GM12878 (cell line): ENCODE measurements around the gene ADK. TPM values are rescaled to one million over a fixed set of nuclear protein-coding genes. Genes with fewer than 3 reads are reported as not detected.

Source experiments
- ATAC-seq: fragments of 200-7000 bp; cut with Tn5 transposase; 3 replicates; pipeline ENCODE4 v1.9.1; 2020; ENCODE audit warnings: mild to moderate bottlenecking, moderate library complexity
- BruUV-seq: library from RNA; stranded (reverse); fragments of 400-500 nt; replicated peaks from 2 replicates; lab custom pipeline; 2021; lab: Mats Ljungman, UMichigan
- CTCF ChIA-PET: fragments of 300-600 bp; sonication (Branson Sonifier 250); formaldehyde crosslinking; extraction: SDS; loops from one replicate; lab custom pipeline; 2021; ENCODE audit warnings: inconsistent platforms; lab: Yijun Ruan, JAX
- POLR2A ChIA-PET: fragments of 350-600 bp; formaldehyde crosslinking; extraction: SDS; loops from one replicate; lab custom pipeline; 2021; ENCODE audit warnings: inconsistent platforms; lab: Charles Lee
- RAD21 ChIA-PET: fragments of 300-600 bp; sonication (Branson Sonifier 250); formaldehyde crosslinking; loops from one replicate; lab custom pipeline; 2023; ENCODE audit warnings: antibody characterized with exemption; ENCODE audit not compliant: unreplicated experiment; lab: Charles Lee
- SMC1A ChIA-PET: fragments of 300-600 bp; sonication (Branson Sonifier 250); formaldehyde crosslinking; loops from one replicate; lab custom pipeline; 2023; ENCODE audit not compliant: unreplicated experiment, uncharacterized antibody; lab: Charles Lee
- DNase-seq: peaks from one replicate; pipeline ENCODE4 v3.0.0-alpha.2; 2011; ENCODE audit warnings: low read depth, low spot score
- FAIRE-seq: peaks from 3 replicates; lab custom pipeline; 2011; peaks lifted over from hg19 to GRCh38; lab: Jason Lieb, UNC
- H2AFZ ChIP-seq: 2 replicates; pipeline ENCODE4 v1.6.0; 2011; ENCODE audit warnings: low read depth, low read length, control low read depth; ENCODE audit not compliant: control insufficient read depth
- H3K27ac ChIP-seq: 2 replicates; pipeline ENCODE4 v1.5.1; 2011; ENCODE audit warnings: control low read depth; ENCODE audit not compliant: control insufficient read depth, insufficient read depth
- H3K27me3 ChIP-seq, 2 experiments: replicated peaks in 1 of 2; 2 replicates each; pipeline versions ENCODE4 v1.6.0 to v1.6.1; 2011; ENCODE audit warnings: low read length in 1 of 2; ENCODE audit not compliant: control insufficient read depth in 2 of 2, insufficient read depth in 2 of 2
- H3K36me3 ChIP-seq, 2 experiments: 2 replicates each; pipeline ENCODE4 v1.5.1; 2011; ENCODE audit warnings: low read length in 1 of 2; ENCODE audit not compliant: control insufficient read depth in 2 of 2, insufficient read depth in 2 of 2
- H3K4me1 ChIP-seq: 2 replicates; pipeline ENCODE4 v1.6.1; 2011; ENCODE audit warnings: mild to moderate bottlenecking, low read length, moderate library complexity, mixed read lengths; ENCODE audit not compliant: control insufficient read depth, insufficient read depth
- H3K4me2 ChIP-seq: 2 replicates; pipeline ENCODE4 v1.6.0; 2011; ENCODE audit warnings: control low read depth; ENCODE audit not compliant: control insufficient read depth, insufficient read depth
- H3K4me3 ChIP-seq: fragments of 200-600 bp; sonication (generic); 2 replicates; pipeline ENCODE4 v1.5.1; 2016
- H3K79me2 ChIP-seq: 2 replicates; pipeline ENCODE4 v1.6.0; 2011; ENCODE audit warnings: low read length; ENCODE audit not compliant: control insufficient read depth, insufficient read depth
- H3K9ac ChIP-seq: 2 replicates; pipeline ENCODE4 v1.8.0; 2011; ENCODE audit warnings: low read length, control low read depth, mixed read lengths; ENCODE audit not compliant: control insufficient read depth, insufficient read depth
- H3K9me3 ChIP-seq: replicated peaks from 3 replicates; pipeline ENCODE4 v1.5.1; 2011; ENCODE audit warnings: mild to moderate bottlenecking, low read length; ENCODE audit not compliant: control insufficient read depth, insufficient read depth
- H4K20me1 ChIP-seq: 2 replicates; pipeline ENCODE4 v1.6.0; 2011; ENCODE audit not compliant: control insufficient read depth, insufficient read depth
- BCL11A ChIP-seq: IDR thresholded peaks from 2 replicates; pipeline ENCODE4 v1.6.1; 2011; ENCODE audit warnings: low read depth, low read length
- EGR1 ChIP-seq, 2 experiments: IDR thresholded peaks; 1 replicate in 1 of 2; 2 replicates in 1 of 2; pipeline ENCODE4 v1.6.1; 2011 to 2012; ENCODE audit warnings: low read depth in 2 of 2, low read length in 2 of 2, borderline replicate concordance in 1 of 2, mild to moderate bottlenecking in 1 of 2, moderate library complexity in 1 of 2
- ESRRA ChIP-seq: IDR thresholded peaks from 2 replicates; pipeline ENCODE4 v1.6.1; 2012; ENCODE audit warnings: mild to moderate bottlenecking, low read length, improper control_type of control experiment
- IRF5 ChIP-seq: fragments of 450-650 bp; IDR thresholded peaks from 2 replicates; pipeline ENCODE4 v1.6.1; 2017; ENCODE audit warnings: borderline replicate concordance
- MEF2A ChIP-seq: IDR thresholded peaks from 2 replicates; pipeline ENCODE4 v1.6.1; 2011; ENCODE audit warnings: low read depth, mild to moderate bottlenecking, low read length, moderate library complexity; ENCODE audit not compliant: insufficient read depth
- MYC ChIP-seq: IDR thresholded peaks from 2 replicates; pipeline ENCODE4 v1.6.1; 2011; ENCODE audit warnings: mild to moderate bottlenecking, low read length, moderate library complexity, inconsistent platforms; ENCODE audit not compliant: insufficient read depth, insufficient replicate concordance, insufficient read length, severe bottlenecking
- NFYA ChIP-seq: IDR thresholded peaks from 2 replicates; pipeline ENCODE4 v1.6.1; 2011; ENCODE audit warnings: low read depth, mild to moderate bottlenecking, low read length, improper control_type of control experiment, borderline replicate concordance
- SMC3 ChIP-seq: IDR thresholded peaks from 2 replicates; pipeline ENCODE4 v1.6.1; 2011; ENCODE audit warnings: low read length, improper control_type of control experiment, borderline replicate concordance
- STAT3 ChIP-seq: IDR thresholded peaks from 2 replicates; pipeline ENCODE4 v1.6.1; 2011; ENCODE audit warnings: low read depth, low read length, improper control_type of control experiment
- ZBTB4 ChIP-seq: fragments of 450-650 bp; formaldehyde crosslinking; IDR thresholded peaks from 2 replicates; pipeline ENCODE4 v1.4.0; 2022; ENCODE audit warnings: mild to moderate bottlenecking, moderate library complexity
- ZNF687 ChIP-seq: fragments of 450-650 bp; IDR thresholded peaks from 2 replicates; pipeline ENCODE4 v1.6.1; 2017; ENCODE audit warnings: mild to moderate bottlenecking, moderate library complexity
- in situ Hi-C: fragments of 300-500 bp; cut with MboI; formaldehyde crosslinking; loops from 9 replicates; pipeline ENCODE4 v1.14.3; 2018; ENCODE audit warnings: mixed read lengths
- intact Hi-C: fragments of 100-400 bp; cut with micrococcal nuclease; formaldehyde crosslinking; loops from one replicate; pipeline ENCODE4 v1.14.2; 2022; ENCODE audit not compliant: unreplicated experiment
- polyA plus RNA-seq, 11 experiments: library from polyadenylated mRNA; depleted of rRNA in 4 of 11; unstranded in 6 of 11; stranded (reverse) in 5 of 11; fragments of >200 nt; fragmentation: Nextera tagmentation in 4 of 11; fragmentation: Illumina TruSeq in 1 of 11; extraction: Ambion mirVana in 4 of 11; extraction: Trizol in 1 of 11; gene quantifications; 1 replicate in 1 of 11; 2 replicates in 10 of 11; pipeline versions ENCODE4 v1.2.1 to v1.2.3, GENCODE V29; 2011 to 2016; ENCODE audit warnings: inconsistent platforms in 2 of 11, missing spikeins in 2 of 11, low read depth in 1 of 11
- total RNA-seq, 4 experiments: library from RNA; depleted of rRNA in 3 of 4; stranded (reverse); fragments of >200 nt in 3 of 4; fragmentation: Illumina TruSeq in 1 of 4; extraction: Trizol in 1 of 4; gene quantifications; 2 replicates each; pipeline versions ENCODE4 v1.2.1 to v1.2.3, GENCODE V29; 2013 to 2021
- TF ChIP-seq, protein P1 (sequence below): IDR thresholded peaks from 2 replicates; pipeline ENCODE4 v1.6.1; 2012; ENCODE audit warnings: low read depth, low read length, improper control_type of control experiment

The ADK gene
- total and polyA plus RNA-seq, 10 of the 15 experiments (the other 5 are each of a cell fraction or from before 2014, with no cell fraction given) = 42.0 to 151 (median 81.6) TPM

DNA sequence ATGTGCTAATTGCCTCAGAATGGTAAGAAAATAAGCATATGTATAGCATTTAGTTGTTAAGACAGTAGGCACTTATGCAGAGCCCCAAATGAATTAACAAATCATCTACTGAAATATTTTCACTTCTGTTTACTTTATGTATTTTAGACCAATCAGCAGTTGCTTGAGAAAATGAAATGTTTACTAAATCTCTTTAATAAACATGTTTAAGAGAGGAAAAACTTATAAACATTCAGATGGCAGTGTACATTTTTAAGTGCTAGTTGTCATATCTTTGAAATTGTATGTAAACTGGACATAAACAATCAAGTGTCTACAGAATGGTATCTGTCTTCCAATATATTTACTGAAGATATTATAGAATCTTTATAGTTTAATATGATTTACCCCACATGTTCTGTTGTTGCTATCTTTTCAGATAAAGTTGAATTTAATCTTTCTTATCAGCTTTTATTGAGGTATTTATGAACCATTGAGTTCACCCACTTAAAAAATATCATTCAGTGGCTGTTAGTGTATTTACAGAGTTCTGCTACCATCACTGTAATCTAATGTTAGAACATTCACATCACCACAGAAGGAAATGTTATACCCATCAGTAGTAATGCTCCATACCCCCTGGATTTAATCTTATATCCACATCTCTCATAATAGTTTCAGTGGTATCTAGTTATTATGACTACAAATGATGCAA lies 264.3 kb downstream of the ADK start:
- Histone ChIP-seq H3K9me3 (no peaks in the 10 kb centered on the region), H3K79me2 (no peaks in the 10 kb centered on the region), H3K4me1 (no peaks in the 10 kb centered on the region), H3K4me3 (no peak overlapping the region), H3K4me2 (no peak overlapping the region), H3K27ac (no peak overlapping the region), H4K20me1 (no peaks in the 10 kb centered on the region), H3K9ac (no peak overlapping the region), H3K27me3 (no peaks in the 10 kb centered on the region), H3K36me3 (peaks cover 0 to 3% of the 10 kb centered on the region in 2 experiments; a peak in 1 of 4 replicates), H2AFZ (no peak overlapping the region)
- FAIRE-seq = no peak
- ChIA-PET CTCF (interaction anchor here (0.7 kb wide), 2 partner anchors 139 to 214 kb away, joined by 3 to 4 read pairs; no protein-coding TSS in a partner anchor), POLR2A (no interaction called here), SMC1A (interaction anchor here (0.6 to 1.1 kb wide), 2 partner anchors 142 to 483 kb away, joined by 3 read pairs; no protein-coding TSS in a partner anchor), RAD21 (interaction anchor here (1.0 kb wide), 1 partner anchor 323 kb away, joined by 3 read pairs; no protein-coding TSS in a partner anchor)
- intact Hi-C loops = no loop called here
- in situ Hi-C loops = no loop called here
- no TSS peak for BruUV-seq
- no peak for ATAC-seq
- no peak for DNase-seq
- TF ChIP-seq SMC3 (no peak), EGR1 (IDR thresholded peaks at IDR 0.05; ENCODE audit: borderline replicate concordance in 1 of 2, low read depth in 2 of 2, low read length in 2 of 2) (no peak), ZBTB4 (CRISPR knock-in tag) (no peak), IRF5 (no peak), BCL11A (no peak), STAT3 (no peak), MYC (no peak), MEF2A (no peak), NFYA (no peak), ZNF687 (no peak), ESRRA (no peak)
- TF ChIP-seq, protein P1, sequence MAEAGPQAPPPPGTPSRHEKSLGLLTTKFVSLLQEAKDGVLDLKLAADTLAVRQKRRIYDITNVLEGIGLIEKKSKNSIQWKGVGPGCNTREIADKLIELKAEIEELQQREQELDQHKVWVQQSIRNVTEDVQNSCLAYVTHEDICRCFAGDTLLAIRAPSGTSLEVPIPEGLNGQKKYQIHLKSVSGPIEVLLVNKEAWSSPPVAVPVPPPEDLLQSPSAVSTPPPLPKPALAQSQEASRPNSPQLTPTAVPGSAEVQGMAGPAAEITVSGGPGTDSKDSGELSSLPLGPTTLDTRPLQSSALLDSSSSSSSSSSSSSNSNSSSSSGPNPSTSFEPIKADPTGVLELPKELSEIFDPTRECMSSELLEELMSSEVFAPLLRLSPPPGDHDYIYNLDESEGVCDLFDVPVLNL = no peak
